Activated naive CD8-positive, alpha-beta T cell treated with anti-CD3 and anti-CD28 coated beads for 36 hours (primary cell): Measurements from ENCODE around the gene ERBB4. TPM values are rescaled to one million over a fixed set of nuclear protein-coding genes. Genes with fewer than 3 reads are reported as not detected.

ENCODE experiments used
- DNase-seq: peaks from one replicate; pipeline ENCODE4 v3.0.0; 2021
- H3K27ac Mint-ChIP-seq: one replicate; pipeline ENCODE4 v1.8.0; 2022; ENCODE audit warnings: mild to moderate bottlenecking, moderate library complexity, mixed read lengths
- H3K27me3 Mint-ChIP-seq: one replicate; pipeline ENCODE4 v1.8.0; 2022; ENCODE audit warnings: mild to moderate bottlenecking, mixed read lengths
- H3K36me3 Mint-ChIP-seq: one replicate; pipeline ENCODE4 v1.8.0; 2021; ENCODE audit warnings: mild to moderate bottlenecking, mixed read lengths
- H3K4me1 Mint-ChIP-seq: one replicate; pipeline ENCODE4 v1.8.0; 2021; ENCODE audit warnings: mixed read lengths
- H3K4me3 Mint-ChIP-seq: one replicate; pipeline ENCODE4 v1.8.0; 2022; ENCODE audit warnings: mild to moderate bottlenecking, moderate library complexity, mixed read lengths
- H3K9me3 Mint-ChIP-seq: one replicate; pipeline ENCODE4 v1.8.0; 2022; ENCODE audit warnings: mixed read lengths
- total RNA-seq, 2 experiments: library from RNA; stranded (reverse); gene quantifications; one replicate each; pipeline ENCODE4 v1.2.3, GENCODE V29; 2021

The ERBB4 gene
- total RNA-seq, 2 experiments from 2014 or later, result not detected

- no peaks in the 10 kb centered on the region for H3K4me1 Mint-ChIP-seq
- no peak overlapping the region for H3K4me3 Mint-ChIP-seq
- H3K36me3 Mint-ChIP-seq, result no peaks in the 10 kb centered on the region
- no peaks in the 10 kb centered on the region for H3K27me3 Mint-ChIP-seq
- no peak for DNase-seq
- H3K9me3 Mint-ChIP-seq, result no peaks in the 10 kb centered on the region
- no peak overlapping the region for H3K27ac Mint-ChIP-seq
These were observed 1147.9 kb downstream of the ERBB4 start for GRCh38 chr2:211390536-211391188.

GRCh38 chr2:211387734-211388133 is 1150.9 kb downstream of the ERBB4 start:
- Mint-ChIP-seq H3K27ac (no peak overlapping the region), H3K4me1 (no peaks in the 10 kb centered on the region), H3K9me3 (no peaks in the 10 kb centered on the region), H3K36me3 (no peaks in the 10 kb centered on the region), H3K4me3 (no peak overlapping the region), H3K27me3 (no peaks in the 10 kb centered on the region)
- DNase-seq, result no peak

- Mint-ChIP-seq H3K9me3 (no peaks in the 10 kb centered on the region), H3K4me3 (no peak overlapping the region), H3K36me3 (no peaks in the 10 kb centered on the region), H3K27ac (no peak overlapping the region), H3K27me3 (no peaks in the 10 kb centered on the region), H3K4me1 (no peaks in the 10 kb centered on the region)
- no peak for DNase-seq
These were observed 1158.6 kb downstream of the ERBB4 start for GRCh38 chr2:211380041-211380440.

DNA sequence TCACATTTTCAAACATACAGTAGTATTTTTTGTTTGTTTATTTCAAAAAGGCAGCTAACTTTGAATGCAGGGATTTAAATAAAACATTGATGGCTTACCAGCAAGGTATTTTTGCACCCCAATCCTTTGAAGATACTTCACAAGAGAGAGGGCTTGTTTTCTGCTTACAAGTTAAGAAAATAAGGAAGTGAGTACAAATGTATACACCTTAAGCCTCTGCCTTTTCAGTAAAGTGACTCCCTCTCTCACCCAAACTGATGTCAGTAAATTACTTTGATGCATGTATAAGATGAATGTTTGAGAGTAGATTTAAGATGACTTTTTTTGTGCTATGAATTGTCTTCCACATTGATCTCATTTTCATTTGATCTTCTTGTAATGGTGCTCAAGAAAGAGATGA is 1162.2 kb downstream of the ERBB4 start:
- Mint-ChIP-seq H3K9me3 (no peaks in the 10 kb centered on the region), H3K36me3 (no peaks in the 10 kb centered on the region)

DNA sequence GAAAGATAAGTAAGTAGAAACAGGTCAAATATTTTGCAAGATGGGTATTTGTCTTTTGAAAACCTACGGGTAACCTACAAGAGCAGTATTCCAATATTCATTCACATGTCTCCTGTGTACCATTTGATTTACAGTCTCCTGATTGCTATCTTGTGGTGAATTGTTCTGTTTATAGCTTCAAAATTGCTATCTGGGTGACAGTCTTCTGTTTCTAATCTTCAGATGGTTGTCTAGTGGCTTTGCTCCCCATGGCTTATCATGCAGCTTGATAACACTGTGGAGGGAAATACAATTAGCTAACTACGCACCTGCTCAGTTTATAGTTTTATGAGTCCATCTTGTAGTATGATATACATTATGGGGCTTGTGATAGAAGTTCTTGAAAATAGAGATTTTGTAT is 1165.4 kb downstream of the ERBB4 start:
- H3K4me3 Mint-ChIP-seq, result no peak overlapping the region
- no peak overlapping the region for H3K27ac Mint-ChIP-seq
- H3K4me1 Mint-ChIP-seq, result no peaks in the 10 kb centered on the region
- H3K27me3 Mint-ChIP-seq, result no peaks in the 10 kb centered on the region
- no peak for DNase-seq
- H3K36me3 Mint-ChIP-seq, result no peaks in the 10 kb centered on the region
- no peaks in the 10 kb centered on the region for H3K9me3 Mint-ChIP-seq

More for the DNA sequence above, 1162.2 kb downstream of the ERBB4 start:
- H3K4me1 Mint-ChIP-seq, result no peaks in the 10 kb centered on the region
- H3K4me3 Mint-ChIP-seq, result no peak overlapping the region
- H3K27ac Mint-ChIP-seq, result no peak overlapping the region
- DNase-seq, result no peak
- no peaks in the 10 kb centered on the region for H3K27me3 Mint-ChIP-seq

DNA sequence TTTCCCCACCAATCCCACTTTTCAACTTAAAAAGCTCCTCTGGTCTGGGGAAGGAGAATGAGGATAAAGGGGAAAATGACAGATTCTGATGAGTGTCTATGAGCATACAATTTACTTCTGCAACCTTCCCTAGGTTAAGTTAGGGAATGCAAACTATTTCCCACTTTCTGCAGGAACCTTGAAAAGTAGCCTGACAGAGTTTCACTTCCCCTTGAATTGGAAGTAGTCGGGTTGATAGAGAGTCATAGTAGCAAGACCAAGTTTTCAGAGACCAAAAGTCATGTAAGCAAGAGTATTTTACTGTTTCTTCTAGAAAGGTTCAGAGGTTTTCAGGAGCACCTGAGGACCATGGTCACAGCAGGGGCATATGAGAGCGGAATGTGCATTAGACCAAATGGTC is 1167.1 kb downstream of the ERBB4 start:
- no peak for DNase-seq
- Mint-ChIP-seq H3K27ac (no peak overlapping the region), H3K36me3 (no peaks in the 10 kb centered on the region), H3K4me1 (no peaks in the 10 kb centered on the region), H3K9me3 (no peaks in the 10 kb centered on the region), H3K27me3 (no peaks in the 10 kb centered on the region), H3K4me3 (no peak overlapping the region)

GRCh38 chr2:211368467-211368866 is 1170.1 kb downstream of the ERBB4 start:
- DNase-seq, result no peak
- H3K36me3 Mint-ChIP-seq, result no peaks in the 10 kb centered on the region
- H3K4me3 Mint-ChIP-seq, result no peak overlapping the region
- H3K27ac Mint-ChIP-seq, result no peak overlapping the region
- no peaks in the 10 kb centered on the region for H3K9me3 Mint-ChIP-seq
- no peaks in the 10 kb centered on the region for H3K27me3 Mint-ChIP-seq
- H3K4me1 Mint-ChIP-seq, result no peaks in the 10 kb centered on the region

GRCh38 chr2:211367711-211368110 is 1170.9 kb downstream of the ERBB4 start:
- Mint-ChIP-seq H3K27me3 (no peaks in the 10 kb centered on the region), H3K4me1 (no peaks in the 10 kb centered on the region), H3K4me3 (no peak overlapping the region), H3K27ac (no peak overlapping the region), H3K9me3 (no peaks in the 10 kb centered on the region), H3K36me3 (no peaks in the 10 kb centered on the region)
- DNase-seq, result no peak

GRCh38 chr2:211367293-211367692 is 1171.3 kb downstream of the ERBB4 start:
- no peaks in the 10 kb centered on the region for H3K36me3 Mint-ChIP-seq
- H3K4me3 Mint-ChIP-seq, result no peak overlapping the region
- no peak for DNase-seq
- no peaks in the 10 kb centered on the region for H3K4me1 Mint-ChIP-seq
- no peak overlapping the region for H3K27ac Mint-ChIP-seq
- no peaks in the 10 kb centered on the region for H3K27me3 Mint-ChIP-seq
- H3K9me3 Mint-ChIP-seq, result no peaks in the 10 kb centered on the region

DNA sequence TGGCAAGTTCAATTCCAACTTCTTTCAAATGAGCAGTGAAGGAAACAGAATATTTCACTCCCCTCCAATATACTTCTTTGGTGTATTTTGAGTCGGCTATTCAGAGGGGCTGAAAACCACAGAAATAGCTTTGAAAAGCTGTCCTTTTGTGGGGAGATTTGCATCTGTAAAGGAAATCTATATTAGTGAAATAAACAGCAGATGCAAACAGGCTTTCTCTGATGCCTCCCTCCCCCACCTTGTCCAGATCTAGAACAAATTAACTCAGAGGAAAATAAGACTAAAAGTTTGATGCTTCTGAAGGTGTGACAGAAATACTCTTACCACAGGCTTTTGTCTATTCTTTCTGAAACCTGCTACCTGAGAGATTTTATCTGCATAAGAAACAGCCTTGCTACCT is 1173.7 kb downstream of the ERBB4 start:
- Mint-ChIP-seq H3K27me3 (no peaks in the 10 kb centered on the region), H3K36me3 (no peaks in the 10 kb centered on the region), H3K9me3 (no peaks in the 10 kb centered on the region), H3K4me1 (no peaks in the 10 kb centered on the region), H3K4me3 (no peak overlapping the region), H3K27ac (no peak overlapping the region)
- no peak for DNase-seq

GRCh38 chr2:211361383-211361782 is 1177.2 kb downstream of the ERBB4 start:
- Mint-ChIP-seq H3K27ac (no peak overlapping the region), H3K4me3 (no peak overlapping the region), H3K4me1 (no peaks in the 10 kb centered on the region), H3K36me3 (no peaks in the 10 kb centered on the region), H3K27me3 (no peaks in the 10 kb centered on the region), H3K9me3 (no peaks in the 10 kb centered on the region)
- no peak for DNase-seq

DNA sequence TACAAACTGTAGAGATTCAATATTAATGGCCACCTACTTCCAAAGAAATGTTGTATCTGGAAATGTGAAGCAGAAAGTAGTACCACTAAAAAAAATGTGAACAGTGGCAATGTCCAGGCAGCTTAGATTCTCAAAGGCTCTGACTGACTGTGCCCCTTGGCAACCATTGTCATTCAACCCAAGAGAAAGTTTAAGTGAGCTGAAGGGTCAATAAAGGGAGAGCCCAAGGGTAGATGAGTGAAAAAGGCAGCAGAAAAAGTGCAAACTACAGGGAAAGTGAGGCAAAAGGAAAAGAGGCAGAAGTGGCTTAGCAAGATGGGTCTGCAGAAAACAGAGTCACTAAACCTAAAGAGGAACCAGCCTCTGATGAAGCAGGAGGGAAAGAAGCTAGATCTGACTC is 1179.3 kb downstream of the ERBB4 start:
- Mint-ChIP-seq H3K36me3 (no peaks in the 10 kb centered on the region), H3K9me3 (no peaks in the 10 kb centered on the region), H3K4me1 (no peaks in the 10 kb centered on the region), H3K27ac (no peak overlapping the region), H3K27me3 (no peaks in the 10 kb centered on the region), H3K4me3 (no peak overlapping the region)
- no peak for DNase-seq

GRCh38 chr2:211358504-211358903 is 1180.1 kb downstream of the ERBB4 start:
- H3K4me1 Mint-ChIP-seq, result no peaks in the 10 kb centered on the region
- no peaks in the 10 kb centered on the region for H3K27me3 Mint-ChIP-seq
- no peaks in the 10 kb centered on the region for H3K9me3 Mint-ChIP-seq
- H3K27ac Mint-ChIP-seq, result no peak overlapping the region
- no peak for DNase-seq
- H3K4me3 Mint-ChIP-seq, result no peak overlapping the region
- H3K36me3 Mint-ChIP-seq, result no peaks in the 10 kb centered on the region

DNA sequence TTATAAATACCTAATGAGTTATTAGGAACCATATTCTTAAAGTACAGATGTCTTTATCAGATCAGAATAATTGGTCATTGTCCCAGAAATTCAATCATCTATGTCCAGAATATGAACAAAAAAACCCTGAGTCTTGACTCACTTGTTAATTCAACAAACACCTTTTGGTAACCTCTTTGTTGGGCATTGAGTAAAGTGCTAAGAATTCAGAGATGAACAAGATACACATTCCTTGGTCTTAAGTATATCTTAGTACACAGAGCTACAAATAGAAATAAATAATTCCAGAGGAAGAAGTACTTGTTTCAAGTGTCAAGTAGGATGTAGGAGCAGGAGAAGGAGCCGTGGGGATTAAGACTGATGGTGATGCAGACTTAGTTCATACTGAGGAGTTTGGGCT is 1184.1 kb downstream of the ERBB4 start:
- H3K27me3 Mint-ChIP-seq, result no peaks in the 10 kb centered on the region
- no peak for DNase-seq
- H3K36me3 Mint-ChIP-seq, result no peaks in the 10 kb centered on the region
- no peaks in the 10 kb centered on the region for H3K4me1 Mint-ChIP-seq
- H3K9me3 Mint-ChIP-seq, result no peaks in the 10 kb centered on the region
- no peak overlapping the region for H3K4me3 Mint-ChIP-seq
- H3K27ac Mint-ChIP-seq, result no peak overlapping the region

DNA sequence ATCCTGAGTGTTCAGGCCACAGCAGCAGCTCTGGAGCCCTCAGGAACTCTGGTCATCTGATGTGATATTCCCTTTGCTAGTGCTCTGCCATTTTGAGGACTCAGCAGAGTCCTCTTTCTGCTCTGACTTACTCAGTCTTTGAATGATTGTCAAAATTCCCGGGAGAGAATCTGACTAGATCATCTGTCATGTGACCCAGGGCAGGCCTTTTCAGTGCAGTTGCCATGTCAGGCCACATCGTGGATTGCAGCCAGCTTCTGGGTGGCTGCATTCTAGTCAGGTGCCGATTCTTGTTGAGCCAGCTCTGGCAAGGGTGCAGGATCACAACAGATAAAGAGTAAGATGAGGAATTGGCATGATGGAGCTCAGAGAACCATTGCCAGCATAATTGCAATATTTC is 1186.6 kb downstream of the ERBB4 start:
- no peaks in the 10 kb centered on the region for H3K36me3 Mint-ChIP-seq
- no peak overlapping the region for H3K27ac Mint-ChIP-seq
- H3K27me3 Mint-ChIP-seq, result no peaks in the 10 kb centered on the region
- no peaks in the 10 kb centered on the region for H3K9me3 Mint-ChIP-seq
- no peaks in the 10 kb centered on the region for H3K4me1 Mint-ChIP-seq
- no peak for DNase-seq
- H3K4me3 Mint-ChIP-seq, result no peak overlapping the region

DNA sequence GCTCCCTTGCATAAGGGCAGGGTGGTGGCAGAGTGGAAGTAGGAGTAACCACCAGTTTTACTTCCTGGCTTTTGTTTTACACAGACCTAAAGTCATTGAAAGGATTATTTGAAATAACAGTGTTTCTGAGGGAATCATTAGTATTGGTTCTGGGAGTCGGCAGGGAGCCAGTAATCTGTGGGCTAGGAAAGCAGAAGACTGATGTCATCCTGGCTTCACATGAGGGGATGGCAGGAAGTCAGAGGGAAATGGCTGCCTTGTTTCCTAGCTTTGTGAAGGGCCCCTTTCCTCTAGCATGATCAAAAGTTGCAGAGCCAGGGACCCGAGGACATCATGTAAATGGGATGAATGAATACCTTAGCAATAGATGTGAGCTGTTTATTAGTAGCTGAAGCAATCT is 1189.6 kb downstream of the ERBB4 start:
- Mint-ChIP-seq H3K27me3 (no peaks in the 10 kb centered on the region), H3K27ac (no peak overlapping the region), H3K4me3 (no peak overlapping the region), H3K4me1 (no peaks in the 10 kb centered on the region), H3K36me3 (no peaks in the 10 kb centered on the region), H3K9me3 (peaks cover 1% of the 10 kb centered on the region)
- DNase-seq, result no peak
